Measurements from ENCODE around the gene PRKRIP1. TPM values are rescaled to one million over a fixed set of nuclear protein-coding genes. Genes with fewer than 3 reads are reported as not detected.

PRKRIP1 gene
- total RNA-seq, 4 donors from 2014 or later: 24.8 to 97.3 (median 33.6) TPM

DNA sequence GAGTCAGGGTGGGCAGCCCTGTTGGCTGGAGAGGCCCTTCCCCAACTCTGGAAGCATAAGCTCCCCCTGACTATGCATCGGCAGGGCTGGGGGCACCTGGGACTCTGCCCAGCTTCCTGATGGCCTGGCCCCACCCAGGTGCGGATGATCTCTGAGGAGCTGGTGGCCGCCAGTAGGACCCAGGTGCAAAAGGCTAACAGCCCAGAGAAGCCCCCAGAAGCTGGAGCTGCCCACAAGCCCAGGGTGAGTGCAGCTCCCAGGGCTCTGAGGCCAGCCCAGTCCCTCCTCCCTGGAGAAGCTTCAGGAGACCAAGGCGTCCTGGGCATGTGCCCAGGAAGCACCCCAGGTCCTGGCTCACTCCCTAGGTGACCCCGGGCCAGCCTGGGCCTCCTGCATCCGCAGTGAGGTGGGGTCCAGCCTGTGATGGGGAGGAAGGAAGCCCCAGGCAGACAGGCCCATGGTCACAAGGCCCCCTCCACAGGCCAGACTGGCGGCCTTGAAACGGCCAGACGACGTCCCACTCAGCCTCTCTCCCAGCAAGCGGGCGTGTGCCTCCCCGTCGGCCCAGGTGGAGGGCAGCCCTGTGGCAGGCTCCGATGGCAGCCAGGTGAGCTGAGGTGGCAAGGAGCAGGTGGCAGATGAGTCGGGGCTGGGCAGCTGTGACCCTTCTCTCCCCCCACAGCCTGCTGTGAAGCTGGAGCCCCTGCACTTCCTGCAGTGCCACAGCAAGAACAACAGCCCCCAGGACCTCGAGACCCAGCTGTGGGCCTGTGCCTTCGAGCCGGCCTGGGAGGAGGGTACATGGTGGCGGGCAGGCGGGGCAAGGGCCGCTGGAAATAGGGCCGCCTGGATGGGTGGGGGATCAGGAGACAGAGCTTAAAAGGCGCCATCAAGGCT is 71.7 kb downstream of the PRKRIP1 start:
- in situ Hi-C loops (cut with MboI; ENCODE audit: low pct_ligation_motif_present in 1 of 4, low pct_unique_long_range_greater_than_20kb in 1 of 4, low sequenced_read_pairs in 3 of 4) (loop anchor here in 1 of 4 donors (10.0 kb wide), 1 partner anchor 63 kb away; no protein-coding TSS in a partner anchor), intact Hi-C loops (cut with DNase I; ENCODE audit: low total_unique reads) (no loop called here)
- DNase-seq: no peak
- Histone ChIP-seq H3K4me1 (peaks cover 14 to 37% (median 26%) of the 10 kb centered on the region in 4 donors), H3K9me3 (no peaks in the 10 kb centered on the region), H3K36me3 (no peaks in the 10 kb centered on the region), H3K27me3 (no peaks in the 10 kb centered on the region), H3K4me3 (no peak overlapping the region), H3K27ac (no peak overlapping the region)
- TF ChIP-seq, protein P1, sequence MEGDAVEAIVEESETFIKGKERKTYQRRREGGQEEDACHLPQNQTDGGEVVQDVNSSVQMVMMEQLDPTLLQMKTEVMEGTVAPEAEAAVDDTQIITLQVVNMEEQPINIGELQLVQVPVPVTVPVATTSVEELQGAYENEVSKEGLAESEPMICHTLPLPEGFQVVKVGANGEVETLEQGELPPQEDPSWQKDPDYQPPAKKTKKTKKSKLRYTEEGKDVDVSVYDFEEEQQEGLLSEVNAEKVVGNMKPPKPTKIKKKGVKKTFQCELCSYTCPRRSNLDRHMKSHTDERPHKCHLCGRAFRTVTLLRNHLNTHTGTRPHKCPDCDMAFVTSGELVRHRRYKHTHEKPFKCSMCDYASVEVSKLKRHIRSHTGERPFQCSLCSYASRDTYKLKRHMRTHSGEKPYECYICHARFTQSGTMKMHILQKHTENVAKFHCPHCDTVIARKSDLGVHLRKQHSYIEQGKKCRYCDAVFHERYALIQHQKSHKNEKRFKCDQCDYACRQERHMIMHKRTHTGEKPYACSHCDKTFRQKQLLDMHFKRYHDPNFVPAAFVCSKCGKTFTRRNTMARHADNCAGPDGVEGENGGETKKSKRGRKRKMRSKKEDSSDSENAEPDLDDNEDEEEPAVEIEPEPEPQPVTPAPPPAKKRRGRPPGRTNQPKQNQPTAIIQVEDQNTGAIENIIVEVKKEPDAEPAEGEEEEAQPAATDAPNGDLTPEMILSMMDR (IDR thresholded peaks at IDR 0.05): no peak
- TF ChIP-seq EP300 (IDR thresholded peaks at IDR 0.05; ENCODE audit: low read depth) (no peak), POLR2AphosphoS5 (IDR thresholded peaks at IDR 0.05) (no peak), POLR2A (IDR thresholded peaks at IDR 0.05) (no peak)
- WGBS, 2 donors (ENCODE audit: low coverage in 1 of 2): 90% methylated on average over 13 of the region's 24 CpGs; no CpG with 5 or more reads in 1 of the 2 donors

- H3K27ac ChIP-seq: no peak overlapping the region
- H3K27me3 ChIP-seq: no peaks in the 10 kb centered on the region
- H3K4me3 ChIP-seq: no peak overlapping the region
- WGBS, 2 donors (ENCODE audit: low coverage in 1 of 2): 79 to 89% methylated on average over 8 to 40 of the region's 40 CpGs
- DNase-seq: no peak
- H3K36me3 ChIP-seq: peaks cover 0 to 7% (median 0%) of the 10 kb centered on the region in 4 donors
- TF ChIP-seq, protein P1 (IDR thresholded peaks at IDR 0.05): no peak
- TF ChIP-seq EP300 (IDR thresholded peaks at IDR 0.05; ENCODE audit: low read depth) (no peak), POLR2A (IDR thresholded peaks at IDR 0.05) (no peak), POLR2AphosphoS5 (IDR thresholded peaks at IDR 0.05) (no peak)
- intact Hi-C loops (cut with DNase I; ENCODE audit: low total_unique reads) (no loop called here), in situ Hi-C loops (cut with MboI; ENCODE audit: low pct_ligation_motif_present in 1 of 4, low pct_unique_long_range_greater_than_20kb in 1 of 4, low sequenced_read_pairs in 3 of 4) (loop anchor here in 1 of 4 donors (10.0 kb wide), 1 partner anchor 64 kb away; no protein-coding TSS in a partner anchor)
- no peaks in the 10 kb centered on the region for H3K9me3 ChIP-seq
- H3K4me1 ChIP-seq: peaks cover 10 to 33% (median 23%) of the 10 kb centered on the region in 4 donors
Measured at GRCh38 chr7:102468478-102469350, 72.6 kb downstream of the PRKRIP1 start.

- no peaks in the 10 kb centered on the region for H3K9me3 ChIP-seq
- WGBS, 2 donors (ENCODE audit: low coverage in 1 of 2): 94% methylated on average over 21 of the region's 24 CpGs; no CpG with 5 or more reads in 1 of the 2 donors
- in situ Hi-C loops (cut with MboI; ENCODE audit: low pct_ligation_motif_present in 1 of 4, low pct_unique_long_range_greater_than_20kb in 1 of 4, low sequenced_read_pairs in 3 of 4): loop anchor here in 1 of 4 donors (10.0 kb wide), 1 partner anchor 65 kb away; no protein-coding TSS in a partner anchor
- TF ChIP-seq, protein P1 (IDR thresholded peaks at IDR 0.05): no peak
- no peak for TF ChIP-seq POLR2AphosphoS5 (IDR thresholded peaks at IDR 0.05)
- TF ChIP-seq EP300 (IDR thresholded peaks at IDR 0.05; ENCODE audit: low read depth): no peak
- TF ChIP-seq POLR2A (IDR thresholded peaks at IDR 0.05): no peak
- no peaks in the 10 kb centered on the region for H3K27me3 ChIP-seq
- H3K36me3 ChIP-seq: peaks cover 0 to 7% (median 0%) of the 10 kb centered on the region in 4 donors
- intact Hi-C loops (cut with DNase I; ENCODE audit: low total_unique reads): no loop called here
- H3K27ac ChIP-seq: peak overlapping the region in 2 of 4 donors; percentile 7 to 65
- no peak overlapping the region for H3K4me3 ChIP-seq
- no peak for DNase-seq
- H3K4me1 ChIP-seq: peaks cover 6 to 28% (median 18%) of the 10 kb centered on the region in 4 donors
Measured at GRCh38 chr7:102469351-102469971, 73.3 kb downstream of the PRKRIP1 start.
